Mucosa of rectum (tissue), 2 donors: ENCODE measurements around the gene F8.
"Not testable (repeated sequence)": the region's sequence is repeated elsewhere in the genome, so short reads cannot be mapped to it uniquely, and the experiment has no call there.

ENCODE experiments used
- H3K27ac ChIP-seq, 2 donors: one replicate each; pipeline ENCODE4 v1.7.0; 2013; ENCODE audit warnings: inconsistent platforms in 2 of 2, low read depth in 2 of 2, low read length in 2 of 2
- H3K27me3 ChIP-seq, 2 donors: one replicate each; pipeline ENCODE4 v1.7.0; 2013; ENCODE audit warnings: low read length in 2 of 2; ENCODE audit not compliant: control insufficient read depth in 2 of 2, insufficient read depth in 2 of 2
- H3K36me3 ChIP-seq, 2 donors: one replicate each; pipeline ENCODE4 v1.7.0; 2013; ENCODE audit warnings: low read length in 2 of 2; ENCODE audit not compliant: control insufficient read depth in 2 of 2, insufficient read depth in 2 of 2
- H3K4me1 ChIP-seq, 2 donors: one replicate each; pipeline ENCODE4 v1.7.0; 2013; ENCODE audit warnings: low read length in 2 of 2, mild to moderate bottlenecking in 1 of 2; ENCODE audit not compliant: control insufficient read depth in 2 of 2, insufficient read depth in 2 of 2
- H3K4me3 ChIP-seq, 2 donors: one replicate each; pipeline ENCODE4 v1.7.0; 2013; ENCODE audit warnings: low read length in 2 of 2
- H3K9ac ChIP-seq, 2 donors: one replicate each; pipeline ENCODE4 v1.7.0; 2013; ENCODE audit warnings: low read length in 2 of 2, low read depth in 1 of 2, mild to moderate bottlenecking in 1 of 2
- H3K9me3 ChIP-seq, 2 donors: one replicate each; pipeline ENCODE4 v1.7.0; 2013; ENCODE audit warnings: low read length in 2 of 2; ENCODE audit not compliant: control insufficient read depth in 2 of 2
- donor health status: healthy.
- donor health status: Normal muscosa, but diverticular disease.

F8 gene

GRCh38 chrX:154955799-154956198 is 66.7 kb downstream of the F8 start:
- H3K4me1 ChIP-seq, H3K9me3 ChIP-seq, H3K36me3 ChIP-seq, H3K9ac ChIP-seq, H3K4me3 ChIP-seq, H3K27ac ChIP-seq, H3K27me3 ChIP-seq: not testable (repeated sequence)

DNA sequence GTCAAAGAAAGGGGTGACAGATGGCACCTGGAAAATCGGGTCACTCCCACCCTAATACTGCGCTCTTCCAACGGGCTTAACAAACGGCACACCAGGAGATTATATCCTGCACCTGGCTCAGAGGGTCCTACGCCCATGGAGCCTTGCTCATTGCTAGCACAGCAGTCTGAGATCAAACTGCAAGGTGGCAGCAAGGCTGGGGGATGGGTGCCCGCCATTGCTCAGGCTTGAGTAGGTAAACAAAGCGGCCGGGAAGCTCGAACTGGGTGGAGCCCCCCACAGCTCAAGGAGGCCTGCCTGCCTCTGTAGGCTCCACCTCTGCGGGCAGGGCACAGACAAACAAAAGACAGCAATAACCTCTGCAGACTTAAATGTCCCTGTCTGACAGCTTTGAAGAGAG is 83.3 kb downstream of the F8 start:
- not testable (repeated sequence) for H3K9ac ChIP-seq, H3K36me3 ChIP-seq, H3K27me3 ChIP-seq, H3K9me3 ChIP-seq, H3K4me3 ChIP-seq, H3K27ac ChIP-seq, H3K4me1 ChIP-seq

GRCh38 chrX:154924771-154925170 is 97.8 kb downstream of the F8 start:
- not testable (repeated sequence) for H3K27me3 ChIP-seq, H3K4me3 ChIP-seq, H3K36me3 ChIP-seq, H3K9ac ChIP-seq, H3K27ac ChIP-seq, H3K4me1 ChIP-seq, H3K9me3 ChIP-seq

DNA sequence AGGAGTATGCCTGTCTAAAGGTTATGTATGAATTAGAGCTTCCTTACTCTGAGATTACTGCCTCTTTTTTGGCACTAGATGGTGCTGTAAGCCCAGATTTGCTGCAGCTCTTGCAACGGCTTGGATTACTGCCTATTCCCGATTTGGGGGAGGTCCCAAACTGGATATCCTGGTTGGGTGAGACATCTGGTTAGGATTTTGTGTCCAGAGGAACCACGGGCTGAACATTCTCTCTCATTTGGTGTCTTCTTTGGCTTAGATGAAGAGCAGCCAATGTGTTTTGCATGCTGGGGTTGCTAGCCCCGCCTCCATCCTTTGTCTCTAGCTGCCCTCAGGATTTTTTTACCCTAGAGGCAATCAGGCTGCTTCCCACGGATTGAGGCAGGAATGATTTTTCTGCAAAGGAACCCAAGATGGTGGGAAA is 104.5 kb downstream of the F8 start:
- Histone ChIP-seq H3K4me3 (peak overlapping the region in 1 of 2 donors; percentile 51), H3K4me1 (no peaks in the 10 kb centered on the region), H3K27ac (no peak overlapping the region), H3K9me3 (no peaks in the 10 kb centered on the region), H3K9ac (no peak overlapping the region), H3K27me3 (no peaks in the 10 kb centered on the region), H3K36me3 (no peaks in the 10 kb centered on the region)

DNA sequence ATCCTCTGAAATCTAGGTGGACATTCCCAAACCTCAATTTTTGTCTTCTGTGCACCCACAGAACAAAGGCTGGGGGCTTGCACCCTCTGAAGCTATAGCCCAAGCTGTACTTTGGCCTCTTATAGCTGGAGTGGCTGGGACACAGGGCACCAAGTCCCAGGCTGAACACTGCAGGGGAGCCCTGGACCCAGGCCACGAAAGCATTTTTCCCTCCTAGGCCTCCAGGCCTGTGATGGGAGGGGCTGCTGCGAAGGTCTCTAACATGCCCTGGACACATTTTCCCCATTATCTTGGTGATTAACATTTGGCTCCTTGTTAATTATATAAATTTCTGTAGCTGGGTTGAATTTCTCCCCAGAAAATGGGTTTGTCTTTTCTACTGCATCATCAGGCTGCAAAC is 108.5 kb downstream of the F8 start:
- H3K4me3 ChIP-seq, result no peak overlapping the region
- H3K27ac ChIP-seq, result no peak overlapping the region
- H3K9ac ChIP-seq, result no peak overlapping the region
- H3K27me3 ChIP-seq, result no peaks in the 10 kb centered on the region
- no peaks in the 10 kb centered on the region for H3K4me1 ChIP-seq
- H3K36me3 ChIP-seq, result no peaks in the 10 kb centered on the region
- H3K9me3 ChIP-seq, result no peaks in the 10 kb centered on the region

DNA sequence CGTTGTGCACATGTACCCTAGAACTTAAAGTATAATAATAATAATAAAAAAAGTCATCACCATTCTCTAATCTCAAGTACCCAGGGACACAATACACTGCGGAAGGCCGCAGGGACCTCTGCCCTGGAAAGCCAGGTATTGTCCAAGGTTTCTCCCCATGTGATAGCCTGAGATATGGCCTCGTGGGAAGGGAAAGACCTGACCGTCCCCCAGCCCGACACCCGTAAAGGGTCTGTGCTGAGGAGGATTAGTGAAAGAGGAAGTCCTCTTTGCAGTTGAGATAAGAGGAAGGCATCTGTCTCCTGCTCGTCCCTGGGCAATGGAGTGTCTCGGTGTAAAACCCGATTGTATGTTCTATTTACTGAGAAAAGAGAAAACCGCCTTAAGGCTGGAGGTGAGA is 112.0 kb downstream of the F8 start:
- not testable (repeated sequence) for H3K36me3 ChIP-seq, H3K27me3 ChIP-seq, H3K9ac ChIP-seq, H3K9me3 ChIP-seq, H3K27ac ChIP-seq, H3K4me1 ChIP-seq, H3K4me3 ChIP-seq

GRCh38 chrX:154910048-154910447 is 112.5 kb downstream of the F8 start:
- H3K9me3 ChIP-seq, H3K9ac ChIP-seq, H3K27ac ChIP-seq, H3K27me3 ChIP-seq, H3K36me3 ChIP-seq, H3K4me1 ChIP-seq, H3K4me3 ChIP-seq: not testable (repeated sequence)

DNA sequence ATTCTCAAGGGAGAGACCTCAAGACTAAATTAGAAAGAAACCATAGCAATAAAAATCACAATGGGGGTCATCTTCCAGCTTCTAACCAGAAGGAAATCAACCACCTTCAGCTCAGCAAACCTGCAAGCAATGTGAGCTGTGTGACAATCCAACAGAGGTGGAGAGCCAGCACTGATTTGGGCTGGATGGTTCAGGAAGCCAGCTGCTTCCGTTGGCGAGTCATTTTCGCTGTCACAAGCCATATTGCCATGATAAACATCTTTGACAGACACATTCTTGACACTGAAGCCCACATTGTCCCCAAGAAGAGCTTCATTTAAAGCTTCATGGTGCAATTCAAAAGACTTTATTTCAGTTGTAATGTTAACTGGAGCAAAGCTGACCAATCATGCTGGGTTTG is 113.7 kb downstream of the F8 start:
- no peaks in the 10 kb centered on the region for H3K9me3 ChIP-seq
- H3K27me3 ChIP-seq, result no peaks in the 10 kb centered on the region
- H3K4me1 ChIP-seq, result no peaks in the 10 kb centered on the region
- no peaks in the 10 kb centered on the region for H3K36me3 ChIP-seq
- H3K27ac ChIP-seq, result no peak overlapping the region
- H3K4me3 ChIP-seq, result no peak overlapping the region
- no peak overlapping the region for H3K9ac ChIP-seq

DNA sequence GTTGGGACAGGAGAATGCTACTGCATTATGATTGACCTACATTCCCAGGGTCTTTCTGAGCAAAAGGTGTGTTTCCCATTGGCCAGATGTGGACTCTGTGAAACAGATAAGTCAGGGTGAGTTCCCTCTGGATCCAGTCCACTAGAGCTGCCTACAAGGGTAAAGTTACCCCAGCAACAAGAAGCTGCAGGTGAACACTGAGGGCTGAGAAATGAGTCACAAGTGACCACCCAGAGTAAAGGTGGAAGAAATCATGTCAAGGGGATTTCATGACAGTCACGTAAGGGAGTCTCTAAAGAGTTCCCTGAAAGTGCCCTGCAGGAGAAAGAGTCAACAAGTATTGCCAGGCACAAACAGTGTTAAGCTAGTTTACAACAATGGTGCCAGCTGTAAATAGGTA is 120.1 kb downstream of the F8 start:
- no peaks in the 10 kb centered on the region for H3K27me3 ChIP-seq
- H3K9me3 ChIP-seq, result no peaks in the 10 kb centered on the region
- H3K4me3 ChIP-seq, result no peak overlapping the region
- H3K27ac ChIP-seq, result no peak overlapping the region
- H3K9ac ChIP-seq, result no peak overlapping the region
- H3K36me3 ChIP-seq, result no peaks in the 10 kb centered on the region
- no peaks in the 10 kb centered on the region for H3K4me1 ChIP-seq

- no peak overlapping the region for H3K9ac ChIP-seq
- no peak overlapping the region for H3K27ac ChIP-seq
- no peaks in the 10 kb centered on the region for H3K9me3 ChIP-seq
- no peaks in the 10 kb centered on the region for H3K36me3 ChIP-seq
- no peak overlapping the region for H3K4me3 ChIP-seq
- H3K27me3 ChIP-seq, result no peaks in the 10 kb centered on the region
- H3K4me1 ChIP-seq, result no peaks in the 10 kb centered on the region
Measured at GRCh38 chrX:154900323-154900722, 122.2 kb downstream of the F8 start.

GRCh38 chrX:154892296-154892695 is 130.2 kb downstream of the F8 start:
- H3K27me3 ChIP-seq, result no peaks in the 10 kb centered on the region

More at GRCh38 chrX:154892296-154892695, 130.2 kb downstream of the F8 start:
- H3K9ac ChIP-seq, result no peak overlapping the region
- no peak overlapping the region for H3K4me3 ChIP-seq
- H3K9me3 ChIP-seq, result no peaks in the 10 kb centered on the region
- no peaks in the 10 kb centered on the region for H3K4me1 ChIP-seq
- no peaks in the 10 kb centered on the region for H3K36me3 ChIP-seq
- H3K27ac ChIP-seq, result no peak overlapping the region
